Measurements from ENCODE around the gene ZNF497. TPM values are rescaled to one million over a fixed set of nuclear protein-coding genes. Genes with fewer than 3 reads are reported as not detected.

The ZNF497 gene
- total and polyA plus RNA-seq, 10 of the 15 experiments (the other 5 are each of a cell fraction or from before 2014, with no cell fraction given) = 0.09 to 0.82 (median 0.28) TPM

GRCh38 chr19:58356766-58357480 lies 5.6 kb downstream of the ZNF497 start:
- Histone ChIP-seq H3K36me3 (ENCODE audit: control insufficient read depth in 2 of 2, insufficient read depth in 2 of 2, low read length in 1 of 2) (no peaks in the 10 kb centered on the region), H3K9me3 (replicated peaks; ENCODE audit: control insufficient read depth, insufficient read depth, low read length) (peaks cover 2% of the 10 kb centered on the region; the same call in 1 of the 3 replicates), H3K27me3 (replicated peaks in 1 of 2; ENCODE audit: control insufficient read depth in 2 of 2, insufficient read depth in 2 of 2, low read length in 1 of 2) (no peaks in the 10 kb centered on the region), H3K4me3 (no peak overlapping the region), H3K27ac (ENCODE audit: control insufficient read depth, insufficient read depth) (no peak overlapping the region), H3K4me1 (ENCODE audit: control insufficient read depth, insufficient read depth, low read length) (peaks cover 3% of the 10 kb centered on the region), H2AFZ (ENCODE audit: control insufficient read depth, low read depth, low read length) (no peak overlapping the region), H3K79me2 (ENCODE audit: control insufficient read depth, insufficient read depth, low read length) (no peaks in the 10 kb centered on the region), H3K9ac (ENCODE audit: control insufficient read depth, insufficient read depth, low read length) (no peak overlapping the region), H4K20me1 (ENCODE audit: control insufficient read depth, insufficient read depth) (no peaks in the 10 kb centered on the region), H3K4me2 (ENCODE audit: control insufficient read depth, insufficient read depth) (no peak overlapping the region)
- POLR2A ChIA-PET = interaction anchor here (0.6 to 1.8 kb wide), 2 partner anchors 10 to 127 kb away, joined by 4 to 6 read pairs; no protein-coding TSS in a partner anchor
- intact Hi-C loops (cut with micrococcal nuclease; ENCODE audit: unreplicated experiment) = no loop called here
- TF ChIP-seq POLR2A (IDR thresholded peaks at IDR 0.05; ENCODE audit: low read depth, low read length) = 0 out of 2 replicates have a peak, but pooled peaks have one; percentile 14
- no peak for TF ChIP-seq NR2C2 (IDR thresholded peaks at IDR 0.05; ENCODE audit: borderline replicate concordance, control insufficient read depth, insufficient read length, low read depth)
- TF ChIP-seq SMARCA5 (IDR thresholded peaks at IDR 0.05) = no peak
- SMC1A ChIA-PET (ENCODE audit: uncharacterized antibody, unreplicated experiment) = no interaction called here
- DNase-seq (ENCODE audit: low read depth, low spot score) = no peak
- FAIRE-seq = no peak
- ATAC-seq = no peak
- in situ Hi-C loops (cut with MboI) = no loop called here
- WGBS (ENCODE audit: insufficient coverage, insufficient replicate concordance, low lambda C conversion rate, missing lambda C conversion rate) = 78% methylated on average over 67 of the region's 75 CpGs
- RAD21 ChIA-PET (ENCODE audit: unreplicated experiment) = no interaction called here
- BruUV-seq (replicated peaks) = no TSS peak
- CTCF ChIA-PET = no interaction called here

GRCh38 chr19:58355908-58356765 lies 6.4 kb downstream of the ZNF497 start:
- ChIA-PET SMC1A (ENCODE audit: uncharacterized antibody, unreplicated experiment) (no interaction called here), RAD21 (ENCODE audit: unreplicated experiment) (no interaction called here), CTCF (no interaction called here), POLR2A (interaction anchor here (0.6 to 1.8 kb wide), 2 partner anchors 9 to 128 kb away, joined by 4 to 6 read pairs; no protein-coding TSS in a partner anchor)
- 52% methylated on average over 72 of the region's 94 CpGs for WGBS (ENCODE audit: insufficient coverage, insufficient replicate concordance, low lambda C conversion rate, missing lambda C conversion rate)
- no TSS peak for BruUV-seq (replicated peaks)
- Histone ChIP-seq H3K27me3 (replicated peaks in 1 of 2; ENCODE audit: control insufficient read depth in 2 of 2, insufficient read depth in 2 of 2, low read length in 1 of 2) (no peaks in the 10 kb centered on the region), H3K27ac (ENCODE audit: control insufficient read depth, insufficient read depth) (no peak overlapping the region), H3K79me2 (ENCODE audit: control insufficient read depth, insufficient read depth, low read length) (no peaks in the 10 kb centered on the region), H3K9me3 (replicated peaks; ENCODE audit: control insufficient read depth, insufficient read depth, low read length) (peaks cover 2% of the 10 kb centered on the region; the same call in 1 of the 3 replicates), H4K20me1 (ENCODE audit: control insufficient read depth, insufficient read depth) (no peaks in the 10 kb centered on the region), H3K36me3 (ENCODE audit: control insufficient read depth in 2 of 2, insufficient read depth in 2 of 2, low read length in 1 of 2) (no peaks in the 10 kb centered on the region), H3K4me3 (no peak overlapping the region), H3K9ac (ENCODE audit: control insufficient read depth, insufficient read depth, low read length) (no peak overlapping the region), H3K4me2 (ENCODE audit: control insufficient read depth, insufficient read depth) (no peak overlapping the region), H2AFZ (ENCODE audit: control insufficient read depth, low read depth, low read length) (no peak overlapping the region), H3K4me1 (ENCODE audit: control insufficient read depth, insufficient read depth, low read length) (no peaks in the 10 kb centered on the region; the same call in none of the 2 replicates)
- in situ Hi-C loops (cut with MboI) (no loop called here), intact Hi-C loops (cut with micrococcal nuclease; ENCODE audit: unreplicated experiment) (no loop called here)
- TF ChIP-seq NBN (IDR thresholded peaks at IDR 0.05) (no peak), POLR2A (IDR thresholded peaks at IDR 0.05; ENCODE audit: low read depth, low read length) (peak; percentile 12), POLR2AphosphoS2 (IDR thresholded peaks at IDR 0.05; ENCODE audit: low read depth, low read length) (0 out of 2 replicates have a peak, but pooled peaks have one; percentile 18), LARP7 (IDR thresholded peaks at IDR 0.05) (no peak)
- ATAC-seq = peak; percentile 24
- DNase-seq (ENCODE audit: low read depth, low spot score) = no peak
- no peak for FAIRE-seq

All from GM12878 (cell line).